HG02623 (cell line): ENCODE results near the gene HBG1.
"Not testable (repeated sequence)": the region's sequence is repeated elsewhere in the genome, so short reads cannot be mapped to it uniquely, and the experiment has no call there.

ENCODE experiments used
- ATAC-seq: cut with Tn5 transposase; IDR thresholded peaks from one replicate; pipeline ENCODE4 v1.9.1; 2021; ENCODE audit warnings: moderate library complexity; ENCODE audit not compliant: unreplicated experiment

Gene HBG1

GRCh38 chr11:5277807-5278382 lies 28.2 kb upstream of the HBG1 start:
- ATAC-seq = no peak

GRCh38 chr11:5276697-5277096 lies 27.0 kb upstream of the HBG1 start:
- no peak for ATAC-seq

DNA sequence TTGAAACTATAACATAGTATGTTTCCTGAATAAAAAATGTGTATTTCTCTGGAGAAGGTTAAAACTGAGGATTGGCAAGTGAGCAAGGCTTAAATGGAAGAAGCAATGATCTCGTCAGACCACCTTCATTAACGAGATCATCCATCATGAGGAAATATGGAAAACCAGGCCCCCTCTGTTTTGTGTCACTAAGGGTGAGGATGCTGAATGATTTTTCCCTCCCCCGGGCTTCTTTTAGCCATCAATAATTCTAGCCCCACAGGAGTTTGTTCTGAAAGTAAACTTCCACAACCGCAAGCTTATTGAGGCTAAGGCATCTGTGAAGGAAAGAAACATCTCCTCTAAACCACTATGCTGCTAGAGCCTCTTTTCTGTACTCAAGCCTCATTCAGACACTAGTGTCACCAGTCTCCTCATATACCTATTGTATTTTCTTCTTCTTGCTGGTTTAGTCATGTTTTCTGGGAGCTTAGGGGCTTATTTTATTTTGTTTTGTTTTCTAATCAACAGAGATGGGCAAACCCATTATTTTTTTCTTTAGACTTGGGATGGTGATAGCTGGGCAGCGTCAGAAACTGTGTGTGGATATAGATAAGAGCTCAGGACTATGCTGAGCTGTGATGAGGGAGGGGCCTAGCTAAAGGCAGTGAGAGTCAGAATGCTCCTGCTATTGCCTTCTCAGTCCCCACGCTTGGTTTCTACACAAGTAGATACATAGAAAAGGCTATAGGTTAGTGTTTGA lies 25.9 kb upstream of the HBG1 start:
- ATAC-seq = no peak

DNA sequence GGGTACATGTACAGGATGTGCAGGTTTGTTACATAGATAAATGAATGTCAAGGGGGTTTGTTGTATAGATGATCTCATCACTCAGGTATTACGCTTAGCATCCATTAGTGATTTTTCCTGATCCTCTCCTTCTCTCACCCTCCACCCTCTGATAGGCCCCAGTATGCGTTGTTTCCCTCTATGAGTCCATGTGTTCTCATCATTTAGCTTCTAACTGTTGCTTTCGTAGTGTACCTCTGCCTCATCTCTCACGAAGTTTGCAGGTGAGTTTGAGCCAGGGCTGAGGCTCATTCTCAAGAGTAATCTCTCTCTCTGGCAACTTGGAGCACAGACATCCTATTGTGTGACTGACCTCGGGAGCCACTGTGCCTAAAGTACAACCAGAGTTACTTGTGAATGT lies 24.7 kb upstream of the HBG1 start:
- no peak for ATAC-seq

- ATAC-seq = no peak
These were observed 22.8 kb upstream of the HBG1 start for GRCh38 chr11:5272395-5273017.

DNA sequence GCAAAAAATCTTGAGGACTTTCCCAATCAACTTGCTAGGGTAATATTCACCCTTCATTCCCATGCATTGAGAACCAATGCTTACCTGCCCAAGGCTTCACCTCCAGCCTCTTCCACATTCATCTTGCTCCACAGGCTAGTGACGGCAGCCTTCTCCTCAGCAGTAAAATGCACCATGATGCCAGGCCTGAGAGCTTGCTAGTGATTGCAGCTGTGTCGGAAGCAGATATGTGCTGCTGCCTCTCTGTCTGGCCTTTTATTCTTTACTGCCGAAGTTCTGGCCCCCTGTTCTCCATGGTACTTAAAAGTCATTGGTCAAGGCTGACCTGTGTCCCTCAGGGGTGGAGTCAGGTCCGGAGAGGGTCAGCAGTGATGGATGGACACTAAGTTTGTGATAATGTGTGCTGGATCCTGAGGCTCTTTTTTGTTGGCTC lies 20.1 kb upstream of the HBG1 start, which contains the start of gene HBE1:
HBE1 (minus strand) TSS at position 231 of the 433 bp plus-strand sequence; CDS start at position 176, 55 bp downstream.
- no peak for ATAC-seq

- no peak for ATAC-seq
These were observed 17.4 kb upstream of the HBG1 start for GRCh38 chr11:5267033-5267563.

- ATAC-seq = no peak
These were observed 17.0 kb upstream of the HBG1 start for GRCh38 chr11:5266609-5267008.

DNA sequence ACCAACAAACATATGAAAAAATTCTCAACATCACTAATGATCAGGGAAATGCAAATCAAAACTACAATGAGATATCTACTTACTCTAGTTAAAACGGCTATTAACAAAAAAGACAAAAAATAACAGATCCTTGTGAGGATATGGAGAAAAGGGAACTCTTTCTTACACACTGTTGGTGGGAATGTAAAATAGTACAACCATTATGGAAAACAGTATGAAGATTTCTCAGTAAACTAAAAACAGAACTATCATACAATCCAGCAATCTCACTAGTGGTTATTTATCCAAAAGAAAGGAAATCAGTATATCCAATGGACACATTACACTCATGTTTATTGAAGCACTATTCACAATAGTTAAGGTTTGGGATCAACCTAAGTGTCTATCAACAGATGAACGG lies 16.2 kb upstream of the HBG1 start:
- no peak for ATAC-seq

GRCh38 chr11:5258543-5259262 lies 9.0 kb upstream of the HBG1 start:
- no peak for ATAC-seq

GRCh38 chr11:5257296-5257695 lies 7.6 kb upstream of the HBG1 start:
- ATAC-seq = no peak

DNA sequence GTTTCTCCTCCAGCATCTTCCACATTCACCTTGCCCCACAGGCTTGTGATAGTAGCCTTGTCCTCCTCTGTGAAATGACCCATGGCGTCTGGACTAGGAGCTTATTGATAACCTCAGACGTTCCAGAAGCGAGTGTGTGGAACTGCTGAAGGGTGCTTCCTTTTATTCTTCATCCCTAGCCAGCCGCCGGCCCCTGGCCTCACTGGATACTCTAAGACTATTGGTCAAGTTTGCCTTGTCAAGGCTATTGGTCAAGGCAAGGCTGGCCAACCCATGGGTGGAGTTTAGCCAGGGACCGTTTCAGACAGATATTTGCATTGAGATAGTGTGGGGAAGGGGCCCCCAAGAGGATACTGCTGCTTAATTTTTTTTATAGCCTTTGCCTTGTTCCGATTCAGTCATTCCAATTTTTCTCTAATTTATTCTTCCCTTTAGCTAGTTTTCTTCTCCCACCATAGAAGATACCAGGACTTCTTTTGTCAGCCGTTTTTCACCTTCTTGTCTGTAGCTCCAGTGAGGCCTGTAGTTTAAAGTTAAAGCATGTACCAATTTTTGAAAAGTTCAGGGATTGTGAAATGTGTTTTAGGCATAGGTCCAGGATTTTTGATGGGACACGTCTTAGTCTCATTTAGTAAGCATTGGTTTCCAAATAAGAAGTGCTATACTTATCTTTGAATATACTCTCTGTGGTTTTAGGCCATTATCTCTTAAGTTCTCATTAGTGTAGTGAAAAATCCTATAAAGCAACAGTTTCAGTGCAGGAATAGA lies 5.2 kb upstream of the HBG1 start, which contains the start of gene HBG2:
HBG2 (minus strand) TSS at position 136 of the 768 bp plus-strand sequence; CDS start at position 83, 53 bp downstream.
- ATAC-seq = not testable (repeated sequence)

DNA sequence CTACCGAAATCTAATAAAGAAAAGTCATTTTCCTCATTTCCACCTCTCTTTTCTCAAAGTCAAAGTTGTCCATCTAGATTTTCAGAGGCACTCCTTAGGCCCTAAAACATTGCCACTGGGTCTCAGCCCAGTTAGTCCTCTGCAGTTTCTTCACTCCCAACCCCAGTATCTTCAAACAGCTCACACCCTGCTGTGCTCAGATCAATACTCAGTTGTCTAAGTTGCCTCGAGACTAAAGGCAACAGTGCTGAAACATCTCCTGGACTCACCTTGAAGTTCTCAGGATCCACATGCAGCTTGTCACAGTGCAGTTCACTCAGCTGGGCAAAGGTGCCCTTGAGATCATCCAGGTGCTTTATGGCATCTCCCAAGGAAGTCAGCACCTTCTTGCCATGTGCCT lies 4.4 kb upstream of the HBG1 start:
- ATAC-seq = not testable (repeated sequence)

DNA sequence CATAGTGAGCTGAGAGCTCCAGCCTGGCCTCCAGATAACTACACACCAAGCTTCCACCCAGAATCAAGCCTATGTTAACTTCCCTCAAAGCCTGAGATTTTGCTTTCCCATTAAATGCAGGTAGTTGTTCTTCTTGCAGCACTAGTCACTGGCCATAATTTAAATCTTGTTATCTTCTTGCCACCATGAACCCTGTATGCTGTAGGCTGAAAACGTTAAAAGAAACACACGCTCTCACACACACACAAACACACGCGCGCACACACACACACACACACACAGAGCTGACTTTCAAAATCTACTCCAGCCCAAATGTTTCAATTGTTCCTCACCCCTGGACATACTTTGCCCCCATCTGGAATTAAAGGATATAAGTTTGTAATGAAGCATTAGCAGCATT lies 3.8 kb upstream of the HBG1 start:
- not testable (repeated sequence) for ATAC-seq

GRCh38 chr11:5252919-5253265 lies 3.2 kb upstream of the HBG1 start:
- ATAC-seq = no peak

DNA sequence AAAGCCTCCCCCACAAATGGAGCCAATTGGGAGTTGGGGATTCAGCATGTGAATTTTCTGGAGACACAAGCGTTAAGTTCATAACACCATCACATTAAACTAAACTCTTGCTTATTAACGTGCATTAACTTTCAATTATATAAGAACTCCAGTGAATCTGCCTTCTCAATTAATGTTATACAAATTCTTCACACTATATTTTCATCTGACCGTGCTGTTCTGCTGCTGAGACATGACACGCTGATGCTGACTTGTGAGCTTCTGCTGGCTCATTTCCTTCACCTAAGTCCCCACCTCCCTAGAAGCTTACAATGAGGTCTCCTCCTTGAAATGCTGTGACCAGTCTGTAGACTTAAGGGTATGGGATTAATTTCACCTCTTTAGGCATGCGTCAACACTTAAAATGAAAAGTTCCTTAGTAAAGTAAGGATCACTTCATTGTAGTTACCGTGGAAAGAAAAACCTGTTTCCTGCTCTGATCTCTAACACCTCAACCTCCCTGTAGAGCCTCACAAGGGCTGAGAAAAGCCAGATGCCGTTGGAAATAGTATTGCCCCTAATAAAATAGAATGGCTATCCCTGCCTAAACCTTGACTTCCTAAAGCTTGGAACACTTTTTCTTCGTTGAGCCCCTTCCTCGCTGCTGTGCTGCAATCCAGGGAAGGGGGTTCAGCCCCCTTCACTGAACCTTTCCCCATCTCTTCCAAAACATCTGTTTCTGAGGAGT lies 2.7 kb upstream of the HBG1 start:
- ATAC-seq = no peak

- ATAC-seq = no peak
These were observed 2.1 kb upstream of the HBG1 start for GRCh38 chr11:5251746-5252145.

GRCh38 chr11:5250543-5251204 lies 1.0 kb upstream of the HBG1 start:
- ATAC-seq = no peak

- not testable (repeated sequence) for ATAC-seq
These were observed 1.2 kb downstream of the HBG1 start for GRCh38 chr11:5248498-5248897.
